22Rv1 (cell line): ENCODE results near the gene P2RY14.

Experiments used
- H3K27ac ChIP-seq: fragments of 450-650 bp; 2 replicates; pipeline ENCODE4 v1.5.1; 2017
- ZFX ChIP-seq: fragments of 450-650 bp; IDR thresholded peaks from 2 replicates; pipeline ENCODE4 v1.6.1; 2017; ENCODE audit warnings: antibody characterized with exemption, borderline replicate concordance
- TF ChIP-seq, protein P1 (sequence below): fragments of 450-650 bp; IDR thresholded peaks from 2 replicates; pipeline ENCODE4 v1.5.1; 2017; ENCODE audit warnings: mild to moderate bottlenecking

The P2RY14 gene

GRCh38 chr3:151276038-151276686, 2.2 kb downstream of the P2RY14 start:
- TF ChIP-seq, protein P1, sequence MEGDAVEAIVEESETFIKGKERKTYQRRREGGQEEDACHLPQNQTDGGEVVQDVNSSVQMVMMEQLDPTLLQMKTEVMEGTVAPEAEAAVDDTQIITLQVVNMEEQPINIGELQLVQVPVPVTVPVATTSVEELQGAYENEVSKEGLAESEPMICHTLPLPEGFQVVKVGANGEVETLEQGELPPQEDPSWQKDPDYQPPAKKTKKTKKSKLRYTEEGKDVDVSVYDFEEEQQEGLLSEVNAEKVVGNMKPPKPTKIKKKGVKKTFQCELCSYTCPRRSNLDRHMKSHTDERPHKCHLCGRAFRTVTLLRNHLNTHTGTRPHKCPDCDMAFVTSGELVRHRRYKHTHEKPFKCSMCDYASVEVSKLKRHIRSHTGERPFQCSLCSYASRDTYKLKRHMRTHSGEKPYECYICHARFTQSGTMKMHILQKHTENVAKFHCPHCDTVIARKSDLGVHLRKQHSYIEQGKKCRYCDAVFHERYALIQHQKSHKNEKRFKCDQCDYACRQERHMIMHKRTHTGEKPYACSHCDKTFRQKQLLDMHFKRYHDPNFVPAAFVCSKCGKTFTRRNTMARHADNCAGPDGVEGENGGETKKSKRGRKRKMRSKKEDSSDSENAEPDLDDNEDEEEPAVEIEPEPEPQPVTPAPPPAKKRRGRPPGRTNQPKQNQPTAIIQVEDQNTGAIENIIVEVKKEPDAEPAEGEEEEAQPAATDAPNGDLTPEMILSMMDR: no peak
- no peak for TF ChIP-seq ZFX
- H3K27ac ChIP-seq: no peak overlapping the region

DNA sequence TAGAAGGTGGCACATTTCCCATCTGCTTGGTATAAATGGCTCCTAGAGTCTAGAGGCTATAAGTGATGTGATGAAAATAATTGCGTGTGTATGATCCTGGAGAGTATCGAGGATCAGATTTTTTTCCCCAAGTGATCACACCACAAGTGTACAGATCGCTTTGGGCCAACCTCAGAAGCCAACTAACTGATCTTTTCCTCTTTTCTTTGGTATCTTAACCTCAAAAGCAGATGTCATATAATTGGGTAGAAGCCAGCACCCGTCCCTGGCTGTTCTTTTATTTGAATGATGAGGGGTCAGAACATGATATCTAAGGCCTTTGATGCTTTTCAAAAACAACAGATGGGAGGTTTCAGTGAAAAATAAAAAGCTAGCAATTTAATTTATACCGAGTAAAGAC, 3.3 kb downstream of the P2RY14 start:
- no peak overlapping the region for H3K27ac ChIP-seq
- TF ChIP-seq ZFX: no peak
- TF ChIP-seq, protein P1: no peak

DNA sequence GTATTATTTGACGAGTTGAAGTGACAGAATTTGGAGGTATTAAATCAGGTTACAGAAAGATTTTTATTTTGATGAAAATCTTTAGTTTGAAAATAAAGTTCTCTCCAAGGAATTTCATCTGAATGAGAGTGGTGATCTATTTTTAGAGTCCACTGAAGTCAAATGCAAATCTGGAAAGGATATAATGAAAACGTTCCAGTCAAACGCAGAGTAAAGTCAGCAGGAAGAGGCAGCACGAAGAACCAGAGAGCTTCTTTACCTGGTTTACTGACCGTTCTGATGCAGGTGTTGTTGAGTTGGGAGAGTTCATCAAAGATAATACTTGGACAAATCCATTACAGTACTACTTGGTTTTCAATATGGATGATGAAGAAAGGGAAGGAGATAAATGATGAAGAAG, 8.7 kb downstream of the P2RY14 start:
- TF ChIP-seq, protein P1: no peak
- no peak for TF ChIP-seq ZFX
- H3K27ac ChIP-seq: no peak overlapping the region

DNA sequence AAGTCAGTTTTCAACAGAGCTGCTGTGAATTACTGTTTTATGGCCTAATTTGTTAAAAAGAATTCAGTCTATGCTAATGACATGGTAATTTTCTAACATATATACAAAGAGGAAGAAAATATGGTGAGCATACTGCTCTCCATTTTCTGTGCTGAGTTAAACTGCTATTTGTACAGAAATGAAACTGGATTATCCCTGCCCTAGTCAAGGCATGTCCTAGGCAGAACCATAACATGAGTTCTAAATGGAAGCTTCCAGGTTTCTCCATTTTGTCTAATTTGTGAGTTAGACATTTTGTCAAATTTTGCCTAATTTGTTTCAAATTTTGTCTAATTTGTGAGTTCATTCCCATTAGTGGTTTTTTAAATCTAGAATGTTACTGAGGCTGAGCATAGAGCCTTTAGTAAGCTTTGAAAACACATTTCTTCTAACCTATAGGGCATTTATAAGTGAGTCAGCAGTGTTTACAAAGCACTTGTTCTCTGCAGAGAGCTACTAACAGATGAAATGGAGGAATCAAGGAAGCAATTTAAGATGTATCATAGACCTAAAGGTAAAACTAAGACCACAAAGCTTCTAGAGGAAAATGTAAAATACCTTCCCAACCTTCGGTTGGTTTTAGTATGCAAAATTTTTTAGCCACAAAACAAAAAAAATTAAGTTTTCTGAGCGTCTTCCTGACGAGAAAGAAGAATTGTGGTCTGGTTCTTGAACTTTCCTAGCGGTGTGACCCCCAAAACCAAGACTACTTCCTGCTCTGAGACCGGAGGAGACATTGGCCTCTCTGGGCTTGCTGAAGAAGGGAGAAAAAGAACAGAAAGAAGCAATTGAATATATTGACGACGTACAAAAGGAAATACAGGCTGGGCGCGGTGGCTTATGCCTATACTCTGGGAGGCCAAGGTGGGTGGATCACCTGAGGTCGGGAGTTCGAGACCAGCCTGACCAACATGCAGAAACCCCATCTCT, 9.8 kb downstream of the P2RY14 start:
- no peak for TF ChIP-seq ZFX
- TF ChIP-seq, protein P1: no peak

DNA sequence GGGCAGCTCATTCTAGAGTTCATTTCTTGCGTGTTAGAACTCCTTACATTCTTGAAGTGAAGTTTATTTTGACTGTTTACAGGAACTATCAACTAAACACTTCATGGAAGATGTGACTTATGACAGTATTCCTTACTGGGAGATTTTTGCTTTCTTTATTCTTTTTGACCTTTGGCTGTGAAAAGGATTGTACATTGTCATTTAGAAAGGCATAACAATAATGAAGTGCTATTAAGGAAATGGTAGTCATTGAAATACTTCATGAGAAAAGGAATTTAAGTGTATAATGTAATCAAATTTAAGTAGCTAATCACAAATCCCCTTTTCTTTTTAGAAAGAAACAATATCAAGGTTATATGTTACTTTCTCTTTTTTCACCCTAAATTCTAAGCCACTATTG, 11.3 kb downstream of the P2RY14 start:
- no peak for TF ChIP-seq ZFX
- TF ChIP-seq, protein P1: no peak
- H3K27ac ChIP-seq: no peak overlapping the region

More for the DNA sequence above, 9.8 kb downstream of the P2RY14 start:
- no peak overlapping the region for H3K27ac ChIP-seq

DNA sequence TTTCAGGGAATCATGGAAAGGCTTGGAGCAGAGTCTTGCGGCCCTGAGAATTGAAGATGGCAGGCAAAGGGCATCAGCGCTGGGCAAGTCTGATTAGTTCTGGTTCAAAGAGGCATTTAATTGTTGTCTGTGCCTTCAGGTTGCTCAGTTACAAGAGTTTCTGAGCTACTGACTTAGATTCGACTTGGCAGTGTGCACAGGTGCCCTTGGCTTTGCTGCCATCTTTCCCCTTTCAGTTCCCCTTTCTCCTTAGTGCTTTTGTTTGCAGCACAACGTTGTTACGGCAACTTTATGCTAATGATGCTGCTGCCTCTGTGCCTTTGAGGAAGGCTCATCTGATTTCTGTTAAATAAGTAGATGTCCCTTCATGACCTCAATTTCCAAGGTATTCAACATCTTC, 12.5 kb downstream of the P2RY14 start:
- H3K27ac ChIP-seq: no peak overlapping the region
- no peak for TF ChIP-seq ZFX
- TF ChIP-seq, protein P1: no peak

GRCh38 chr3:151265166-151265565, 13.2 kb downstream of the P2RY14 start:
- TF ChIP-seq ZFX: no peak
- TF ChIP-seq, protein P1: no peak
- no peak overlapping the region for H3K27ac ChIP-seq
